ENCODE data around the gene CDH5. TPM values are rescaled to one million over a fixed set of nuclear protein-coding genes. Genes with fewer than 3 reads are reported as not detected.
A peak's percentile ranks its signal among the peaks of the same experiment; 100 is the strongest.

Gene CDH5
- total and polyA plus RNA-seq, 4 donors = 5.5 to 21.9 (median 17.5) TPM

DNA sequence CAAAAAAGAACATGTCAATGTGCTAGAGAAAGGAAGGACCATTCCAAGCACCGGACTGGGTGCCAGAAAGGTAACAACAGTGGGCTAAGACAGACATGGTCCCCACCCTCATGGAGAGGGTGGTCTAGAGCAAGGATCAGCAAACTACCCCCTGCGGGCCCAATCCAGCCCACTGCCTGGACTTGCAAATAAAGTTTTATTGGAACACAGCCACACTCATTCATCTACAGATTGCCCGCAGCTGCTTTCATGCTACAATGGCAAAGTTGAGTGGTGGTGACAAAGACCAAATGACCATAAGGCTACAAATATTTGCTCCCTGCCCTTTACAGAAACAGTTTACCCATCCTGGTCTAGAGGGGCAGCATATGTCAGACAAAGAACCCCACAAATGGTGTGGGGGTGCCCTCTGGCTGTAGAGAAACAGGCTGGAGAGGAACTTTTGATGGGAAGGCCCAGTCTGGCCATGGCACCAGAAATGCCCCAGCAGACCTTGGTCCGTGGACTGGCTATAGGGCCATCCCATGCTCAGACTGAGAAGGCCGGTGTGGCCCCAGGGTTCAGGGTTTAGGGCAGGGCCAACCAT lies 15.2 kb downstream of the CDH5 start:
- no peaks in the 10 kb centered on the region for H3K9me3 ChIP-seq (ENCODE audit: control insufficient read depth in 4 of 4, low read length in 3 of 4)
- H3K36me3 ChIP-seq (ENCODE audit: control insufficient read depth in 4 of 4, insufficient read depth in 3 of 4, low read depth in 1 of 4, low read length in 3 of 4) = no peaks in the 10 kb centered on the region
- no peak for TF ChIP-seq FOXA2 (IDR thresholded peaks at IDR 0.05)
- TF ChIP-seq, protein P1, sequence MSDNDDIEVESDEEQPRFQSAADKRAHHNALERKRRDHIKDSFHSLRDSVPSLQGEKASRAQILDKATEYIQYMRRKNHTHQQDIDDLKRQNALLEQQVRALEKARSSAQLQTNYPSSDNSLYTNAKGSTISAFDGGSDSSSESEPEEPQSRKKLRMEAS (IDR thresholded peaks at IDR 0.05) = no peak
- peak overlapping the region; percentile 46 to 82 for H3K27ac ChIP-seq (ENCODE audit: low read depth in 1 of 2, low read length in 2 of 2)
- H3K9ac ChIP-seq (ENCODE audit: low read depth in 1 of 2, low read length in 2 of 2) = no peak overlapping the region
- WGBS = 77% methylated on average over 5 of the region's 5 CpGs
- H3K4me3 ChIP-seq (ENCODE audit: low read depth in 1 of 3, low read length in 3 of 3) = no peak overlapping the region
- H3K27me3 ChIP-seq (ENCODE audit: control insufficient read depth in 4 of 4, insufficient read depth in 4 of 4, low read length in 3 of 4) = no peaks in the 10 kb centered on the region
- no peak for DNase-seq (ENCODE audit: low spot score)
- peaks cover 0 to 3% (median 0%) of the 10 kb centered on the region in 4 donors for H3K4me1 ChIP-seq (ENCODE audit: control insufficient read depth in 4 of 4, insufficient read depth in 4 of 4, low read length in 3 of 4)

DNA sequence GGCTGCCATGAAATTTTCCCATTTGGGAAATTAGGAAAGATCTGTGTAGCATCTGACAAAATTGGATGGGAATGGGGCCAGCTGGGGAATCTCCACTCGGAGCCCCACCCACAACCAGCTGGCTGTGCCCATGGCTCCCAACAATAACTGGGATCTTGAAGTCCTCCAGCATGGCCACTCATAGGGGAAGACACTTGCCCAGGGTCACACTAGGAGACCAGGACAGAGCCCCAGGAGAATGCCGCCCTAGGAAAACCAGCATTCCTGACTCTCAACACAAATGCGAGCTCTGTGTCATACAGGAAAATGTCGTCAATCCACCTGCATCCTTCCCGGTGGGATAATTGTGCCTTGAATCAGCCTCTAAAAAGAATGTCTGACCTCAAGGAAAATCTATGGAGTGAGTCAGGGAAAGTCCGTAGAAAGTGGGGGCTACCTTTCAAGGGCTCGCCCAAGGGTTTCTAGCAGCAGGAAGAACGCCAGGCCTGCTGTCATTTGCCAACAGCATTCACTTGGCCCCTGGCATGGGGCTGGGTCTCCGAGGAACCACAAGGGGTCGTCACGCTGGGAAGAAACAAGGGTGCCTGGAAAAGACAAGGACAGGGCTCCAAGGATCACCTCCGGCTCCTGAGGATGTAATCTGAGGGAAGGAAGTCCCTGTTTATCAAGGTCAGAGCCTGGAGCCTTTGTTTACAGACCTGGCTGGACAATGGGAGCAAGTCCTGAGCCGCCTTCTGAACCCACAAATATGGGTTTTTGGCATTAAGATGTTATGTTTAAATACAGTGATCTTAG lies 15.9 kb downstream of the CDH5 start:
- Histone ChIP-seq H3K27ac (ENCODE audit: low read depth in 1 of 2, low read length in 2 of 2) (peak overlapping the region; percentile 46 to 82), H3K9ac (ENCODE audit: low read depth in 1 of 2, low read length in 2 of 2) (no peak overlapping the region), H3K4me3 (ENCODE audit: low read depth in 1 of 3, low read length in 3 of 3) (no peak overlapping the region), H3K27me3 (ENCODE audit: control insufficient read depth in 4 of 4, insufficient read depth in 4 of 4, low read length in 3 of 4) (no peaks in the 10 kb centered on the region), H3K4me1 (ENCODE audit: control insufficient read depth in 4 of 4, insufficient read depth in 4 of 4, low read length in 3 of 4) (peaks cover 0 to 3% (median 0%) of the 10 kb centered on the region in 4 donors), H3K9me3 (ENCODE audit: control insufficient read depth in 4 of 4, low read length in 3 of 4) (no peaks in the 10 kb centered on the region), H3K36me3 (ENCODE audit: control insufficient read depth in 4 of 4, insufficient read depth in 3 of 4, low read depth in 1 of 4, low read length in 3 of 4) (no peaks in the 10 kb centered on the region)
- 78% methylated on average over 13 of the region's 13 CpGs for WGBS
- no peak for DNase-seq (ENCODE audit: low spot score)
- TF ChIP-seq, protein P2, sequence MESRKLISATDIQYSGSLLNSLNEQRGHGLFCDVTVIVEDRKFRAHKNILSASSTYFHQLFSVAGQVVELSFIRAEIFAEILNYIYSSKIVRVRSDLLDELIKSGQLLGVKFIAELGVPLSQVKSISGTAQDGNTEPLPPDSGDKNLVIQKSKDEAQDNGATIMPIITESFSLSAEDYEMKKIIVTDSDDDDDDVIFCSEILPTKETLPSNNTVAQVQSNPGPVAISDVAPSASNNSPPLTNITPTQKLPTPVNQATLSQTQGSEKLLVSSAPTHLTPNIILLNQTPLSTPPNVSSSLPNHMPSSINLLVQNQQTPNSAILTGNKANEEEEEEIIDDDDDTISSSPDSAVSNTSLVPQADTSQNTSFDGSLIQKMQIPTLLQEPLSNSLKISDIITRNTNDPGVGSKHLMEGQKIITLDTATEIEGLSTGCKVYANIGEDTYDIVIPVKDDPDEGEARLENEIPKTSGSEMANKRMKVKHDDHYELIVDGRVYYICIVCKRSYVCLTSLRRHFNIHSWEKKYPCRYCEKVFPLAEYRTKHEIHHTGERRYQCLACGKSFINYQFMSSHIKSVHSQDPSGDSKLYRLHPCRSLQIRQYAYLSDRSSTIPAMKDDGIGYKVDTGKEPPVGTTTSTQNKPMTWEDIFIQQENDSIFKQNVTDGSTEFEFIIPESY (IDR thresholded peaks at IDR 0.05) = no peak
- TF ChIP-seq, protein P1 (IDR thresholded peaks at IDR 0.05) = no peak
- TF ChIP-seq NR2F2 (IDR thresholded peaks at IDR 0.05) (peak; percentile 59), JUND (IDR thresholded peaks at IDR 0.05) (peak in 1 of 2 donors; percentile 17), FOXA2 (IDR thresholded peaks at IDR 0.05) (no peak)

DNA sequence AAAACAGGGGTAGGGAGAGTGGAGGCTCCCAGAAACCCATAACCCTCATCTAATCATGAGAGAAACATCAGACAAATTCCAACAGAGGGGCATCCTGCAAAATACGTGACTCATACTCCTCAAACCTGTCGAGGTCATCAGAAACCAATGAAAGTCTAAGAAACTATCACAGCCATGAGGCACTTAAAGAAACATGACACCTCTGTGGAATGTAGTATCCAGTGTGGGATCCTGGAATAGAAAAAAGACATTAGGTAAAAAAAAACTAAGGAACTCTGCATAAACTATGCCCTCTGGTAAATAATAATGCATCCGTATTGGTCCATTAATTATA lies 16.4 kb downstream of the CDH5 start:
- Histone ChIP-seq H3K27me3 (ENCODE audit: control insufficient read depth in 4 of 4, insufficient read depth in 4 of 4, low read length in 3 of 4) (no peaks in the 10 kb centered on the region), H3K4me3 (ENCODE audit: low read depth in 1 of 3, low read length in 3 of 3) (no peak overlapping the region), H3K9ac (ENCODE audit: low read depth in 1 of 2, low read length in 2 of 2) (no peak overlapping the region), H3K4me1 (ENCODE audit: control insufficient read depth in 4 of 4, insufficient read depth in 4 of 4, low read length in 3 of 4) (no peaks in the 10 kb centered on the region), H3K36me3 (ENCODE audit: control insufficient read depth in 4 of 4, insufficient read depth in 3 of 4, low read depth in 1 of 4, low read length in 3 of 4) (no peaks in the 10 kb centered on the region), H3K27ac (ENCODE audit: low read depth in 1 of 2, low read length in 2 of 2) (peak overlapping the region in 1 of 2 donors; percentile 48), H3K9me3 (ENCODE audit: control insufficient read depth in 4 of 4, low read length in 3 of 4) (no peaks in the 10 kb centered on the region)
- 68% methylated on average over 3 of the region's 3 CpGs for WGBS
- no peak for DNase-seq (ENCODE audit: low spot score)
- TF ChIP-seq HNF4G (IDR thresholded peaks at IDR 0.05) (no peak), FOXA1 (IDR thresholded peaks at IDR 0.05) (no peak), FOXA2 (IDR thresholded peaks at IDR 0.05) (no peak), JUND (IDR thresholded peaks at IDR 0.05) (no peak), TAF1 (conservative IDR thresholded peaks at IDR 0.05) (no peak)
- TF ChIP-seq, protein P3, sequence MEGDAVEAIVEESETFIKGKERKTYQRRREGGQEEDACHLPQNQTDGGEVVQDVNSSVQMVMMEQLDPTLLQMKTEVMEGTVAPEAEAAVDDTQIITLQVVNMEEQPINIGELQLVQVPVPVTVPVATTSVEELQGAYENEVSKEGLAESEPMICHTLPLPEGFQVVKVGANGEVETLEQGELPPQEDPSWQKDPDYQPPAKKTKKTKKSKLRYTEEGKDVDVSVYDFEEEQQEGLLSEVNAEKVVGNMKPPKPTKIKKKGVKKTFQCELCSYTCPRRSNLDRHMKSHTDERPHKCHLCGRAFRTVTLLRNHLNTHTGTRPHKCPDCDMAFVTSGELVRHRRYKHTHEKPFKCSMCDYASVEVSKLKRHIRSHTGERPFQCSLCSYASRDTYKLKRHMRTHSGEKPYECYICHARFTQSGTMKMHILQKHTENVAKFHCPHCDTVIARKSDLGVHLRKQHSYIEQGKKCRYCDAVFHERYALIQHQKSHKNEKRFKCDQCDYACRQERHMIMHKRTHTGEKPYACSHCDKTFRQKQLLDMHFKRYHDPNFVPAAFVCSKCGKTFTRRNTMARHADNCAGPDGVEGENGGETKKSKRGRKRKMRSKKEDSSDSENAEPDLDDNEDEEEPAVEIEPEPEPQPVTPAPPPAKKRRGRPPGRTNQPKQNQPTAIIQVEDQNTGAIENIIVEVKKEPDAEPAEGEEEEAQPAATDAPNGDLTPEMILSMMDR (IDR thresholded peaks at IDR 0.05; ENCODE audit: low read depth, low read length, missing input control) = no peak
- TF ChIP-seq, protein P2 (IDR thresholded peaks at IDR 0.05) = no peak
